Activated CD8-positive, alpha-beta memory T cell treated with anti-CD3 and anti-CD28 coated beads for 24 hours (primary cell): Measurements from ENCODE around the gene GNAI1.

Source experiments
- DNase-seq: peaks from one replicate; pipeline ENCODE4 v3.0.0-alpha.2; 2020

GNAI1 gene

GRCh38 chr7:80257756-80258155 lies 123.1 kb downstream of the GNAI1 start:
- DNase-seq, result no peak

- DNase-seq, result no peak
Measured at GRCh38 chr7:80260606-80261005, 126.0 kb downstream of the GNAI1 start.

DNA sequence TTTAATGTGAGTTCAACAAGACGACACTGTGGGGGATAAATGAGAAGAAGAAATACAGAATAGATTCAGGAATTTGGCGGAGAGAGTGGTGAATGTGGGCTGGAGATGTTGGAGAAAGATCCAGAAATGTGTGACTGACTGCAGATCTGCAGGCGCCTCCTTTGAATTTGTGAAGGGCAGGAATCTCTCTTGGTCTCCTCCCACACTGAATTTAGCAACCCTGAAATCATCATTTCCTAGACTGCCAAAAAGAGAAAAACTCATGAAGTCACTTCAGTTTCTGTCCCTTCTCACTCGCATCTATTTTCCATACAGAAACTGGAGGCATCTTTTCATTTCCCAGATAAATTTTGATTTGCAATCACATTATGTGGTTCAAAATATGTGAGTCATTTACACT lies 128.7 kb downstream of the GNAI1 start:
- DNase-seq, result no peak

DNA sequence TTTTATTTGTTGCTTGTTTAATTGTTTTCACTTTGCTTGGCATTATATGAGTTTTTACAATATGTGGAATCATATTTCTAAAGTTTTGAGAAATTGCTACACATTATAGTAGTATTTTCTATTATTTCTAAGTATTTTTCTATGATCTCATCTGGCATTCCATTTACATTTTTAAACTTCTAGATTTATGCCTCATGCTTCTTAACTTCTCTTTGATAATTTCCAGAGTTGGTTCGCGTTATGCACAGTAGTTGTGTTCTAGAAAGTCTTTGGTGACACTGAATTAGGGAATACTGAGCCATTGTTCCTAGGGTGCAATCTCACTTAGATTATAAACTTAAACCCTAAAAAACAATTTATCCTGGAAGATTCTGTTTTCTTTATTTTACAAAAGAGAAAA lies 129.2 kb downstream of the GNAI1 start:
- DNase-seq, result no peak

DNA sequence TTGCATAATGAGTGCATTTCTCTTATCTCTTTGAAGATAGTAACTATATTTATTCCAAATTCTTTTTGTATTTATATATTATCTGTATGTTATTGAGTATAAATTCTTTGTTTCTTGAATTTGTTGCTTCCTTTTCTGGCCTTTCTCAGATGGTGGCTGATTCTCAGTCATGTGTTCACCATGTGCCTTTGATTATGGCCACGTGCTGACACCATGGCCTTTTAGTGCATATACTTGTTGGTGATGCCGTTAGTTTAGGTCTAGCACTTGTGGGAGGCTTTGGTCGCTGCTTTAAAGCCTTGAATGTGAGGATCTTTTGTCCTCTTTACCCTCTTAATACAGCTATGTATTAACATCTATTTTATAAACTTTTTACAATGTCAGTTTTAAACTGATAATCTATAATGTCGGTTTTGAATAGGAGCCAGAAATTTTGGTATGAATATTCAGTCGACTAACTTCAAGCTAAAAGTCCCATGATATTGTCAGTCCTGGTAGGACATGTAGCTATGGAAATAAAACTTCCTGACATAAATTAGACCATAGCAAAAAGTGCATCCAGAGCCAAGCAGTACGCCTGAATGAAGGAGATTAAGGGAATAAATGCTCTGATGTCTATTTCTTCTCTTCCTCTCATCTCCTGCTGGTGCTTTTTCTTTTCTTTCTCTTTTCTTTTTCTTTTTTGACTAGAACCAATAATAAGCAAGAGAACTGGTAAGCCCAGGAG lies 130.3 kb downstream of the GNAI1 start:
- DNase-seq, result no peak

DNA sequence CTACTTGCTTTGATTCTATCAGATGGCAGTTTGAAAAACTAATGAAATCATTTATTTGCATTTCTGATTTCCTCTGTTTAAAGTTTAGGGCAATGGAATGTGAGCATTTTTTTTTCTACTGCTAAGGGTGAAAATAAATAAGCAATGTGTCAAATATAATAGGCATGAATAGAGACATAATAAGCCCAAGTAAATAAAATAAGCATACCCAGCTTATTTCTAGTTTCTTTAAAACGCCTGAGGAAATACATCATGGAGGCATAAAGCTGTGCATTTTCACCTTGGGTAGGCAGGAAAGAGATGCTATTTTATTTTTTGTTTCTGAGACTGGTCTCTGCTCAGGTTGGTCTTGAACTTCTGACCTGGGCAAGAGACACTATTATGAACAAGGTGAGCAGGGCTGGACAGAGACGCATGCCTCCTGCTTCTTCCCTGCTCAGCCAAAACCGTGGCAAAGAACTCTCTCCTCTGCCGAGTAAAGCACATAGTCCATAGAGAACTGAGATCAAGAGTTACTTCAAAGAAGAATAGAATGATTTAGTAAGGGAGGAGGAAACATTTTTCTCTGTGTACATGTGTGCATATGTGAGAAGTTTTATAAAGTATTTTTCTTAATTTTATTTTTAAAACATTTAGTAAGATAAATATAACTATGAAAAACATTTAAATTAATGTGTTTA lies 138.1 kb downstream of the GNAI1 start:
- no peak for DNase-seq

GRCh38 chr7:80273327-80273726 lies 138.7 kb downstream of the GNAI1 start:
- DNase-seq, result no peak

DNA sequence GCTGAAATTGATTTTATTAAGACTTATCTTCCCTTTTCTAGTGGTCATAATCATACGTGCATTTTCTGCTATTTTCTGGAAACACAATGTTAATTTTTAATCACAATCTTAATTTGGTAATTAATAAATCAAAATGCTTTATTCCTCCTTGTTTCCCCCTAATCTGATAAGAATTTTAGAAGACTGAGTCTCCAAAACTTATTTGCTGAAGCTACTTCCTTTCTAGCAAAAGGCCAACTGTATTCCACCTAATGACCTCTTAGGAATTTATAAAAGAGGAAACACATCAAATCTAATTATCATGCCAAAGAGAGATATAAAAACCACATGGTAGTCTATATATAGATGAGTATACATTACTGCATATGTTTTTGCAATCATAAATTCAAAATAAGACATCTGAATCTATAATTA lies 140.6 kb downstream of the GNAI1 start:
- DNase-seq, result no peak
